Measurements from ENCODE around the gene STARD4.

Gene STARD4

DNA sequence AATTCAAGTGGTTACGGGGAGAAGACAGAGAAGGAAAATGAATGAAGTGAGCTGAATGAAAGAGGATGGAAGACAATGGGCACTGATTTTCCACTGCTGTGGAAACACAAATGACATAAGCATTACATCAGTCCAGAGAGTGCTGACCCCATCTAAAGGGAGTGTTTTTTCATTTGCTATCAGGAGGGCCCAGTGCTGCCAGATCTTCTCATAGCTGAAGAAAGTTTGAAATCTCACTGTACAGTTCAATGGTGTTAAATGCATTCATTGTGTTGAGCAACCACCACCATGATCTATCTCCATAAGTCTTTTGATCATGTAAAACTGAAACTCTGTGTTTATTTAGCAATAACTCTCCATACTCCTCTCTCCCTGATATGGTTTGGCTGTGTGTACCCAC is 41.5 kb upstream of the STARD4 start:
- no peak for DNase-seq (ENCODE audit: low spot score)
- ChIA-PET CTCF (interaction anchor here (1.1 kb wide), 1 partner anchor 593 kb away, joined by 3 read pairs; no protein-coding TSS in a partner anchor), POLR2A (ENCODE audit: low non-redundant PET) (no interaction called here)

DNA sequence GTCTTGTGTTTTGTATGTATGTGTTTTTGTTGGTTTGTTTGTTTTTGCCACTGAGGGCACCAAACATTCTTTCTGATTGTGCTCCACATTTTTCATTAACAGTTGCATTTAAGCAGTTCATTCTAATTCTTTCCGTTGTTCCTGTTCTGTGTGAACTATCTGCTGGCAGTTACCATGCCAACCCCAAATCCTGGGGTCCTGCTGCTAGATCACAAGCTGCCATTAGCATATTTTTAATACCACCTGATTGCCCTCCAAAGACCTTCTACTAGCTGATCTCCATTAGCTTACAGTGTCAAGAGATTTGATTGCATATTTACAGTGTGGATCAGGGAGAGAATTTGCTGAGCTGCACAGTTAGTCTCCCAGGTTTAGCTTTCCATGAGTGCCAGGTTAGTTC is 40.6 kb upstream of the STARD4 start:
- DNase-seq (ENCODE audit: low spot score): no peak
- TF ChIP-seq, protein P1, sequence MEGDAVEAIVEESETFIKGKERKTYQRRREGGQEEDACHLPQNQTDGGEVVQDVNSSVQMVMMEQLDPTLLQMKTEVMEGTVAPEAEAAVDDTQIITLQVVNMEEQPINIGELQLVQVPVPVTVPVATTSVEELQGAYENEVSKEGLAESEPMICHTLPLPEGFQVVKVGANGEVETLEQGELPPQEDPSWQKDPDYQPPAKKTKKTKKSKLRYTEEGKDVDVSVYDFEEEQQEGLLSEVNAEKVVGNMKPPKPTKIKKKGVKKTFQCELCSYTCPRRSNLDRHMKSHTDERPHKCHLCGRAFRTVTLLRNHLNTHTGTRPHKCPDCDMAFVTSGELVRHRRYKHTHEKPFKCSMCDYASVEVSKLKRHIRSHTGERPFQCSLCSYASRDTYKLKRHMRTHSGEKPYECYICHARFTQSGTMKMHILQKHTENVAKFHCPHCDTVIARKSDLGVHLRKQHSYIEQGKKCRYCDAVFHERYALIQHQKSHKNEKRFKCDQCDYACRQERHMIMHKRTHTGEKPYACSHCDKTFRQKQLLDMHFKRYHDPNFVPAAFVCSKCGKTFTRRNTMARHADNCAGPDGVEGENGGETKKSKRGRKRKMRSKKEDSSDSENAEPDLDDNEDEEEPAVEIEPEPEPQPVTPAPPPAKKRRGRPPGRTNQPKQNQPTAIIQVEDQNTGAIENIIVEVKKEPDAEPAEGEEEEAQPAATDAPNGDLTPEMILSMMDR (conservative IDR thresholded peaks at IDR 0.05; ENCODE audit: low read depth): no peak
- ChIA-PET POLR2A (ENCODE audit: low non-redundant PET) (no interaction called here), CTCF (interaction anchor here (0.6 to 1.1 kb wide), 3 partner anchors 145 to 594 kb away, joined by 3 read pairs; no protein-coding TSS in a partner anchor)
- no peak overlapping the region for H3K27ac ChIP-seq

More for the DNA sequence above, 41.5 kb upstream of the STARD4 start:
- TF ChIP-seq, protein P1 (conservative IDR thresholded peaks at IDR 0.05; ENCODE audit: low read depth): no peak
- H3K27ac ChIP-seq: no peak overlapping the region

DNA sequence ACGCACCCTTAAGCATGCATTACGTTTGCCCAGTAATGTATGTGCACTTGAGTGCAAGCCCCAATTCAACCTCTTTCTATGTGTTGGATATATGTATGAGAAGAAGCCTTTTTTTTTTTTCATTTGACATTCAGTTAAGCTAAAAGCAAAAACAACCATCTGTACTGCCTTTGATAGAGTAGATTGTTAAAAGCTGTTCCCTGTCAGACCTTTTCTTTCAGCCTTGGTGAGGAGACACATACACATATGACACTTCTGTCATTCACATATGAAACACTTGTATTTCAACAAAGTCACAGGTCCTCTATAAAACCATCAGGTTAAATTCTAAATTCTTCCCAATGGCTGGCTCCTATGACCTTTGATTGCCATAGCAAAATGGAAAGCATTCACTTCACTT is 40.2 kb upstream of the STARD4 start:
- TF ChIP-seq, protein P1 (conservative IDR thresholded peaks at IDR 0.05; ENCODE audit: low read depth): no peak
- CTCF ChIA-PET: interaction anchor here (0.6 to 0.8 kb wide), 2 partner anchors 391 to 594 kb away, joined by 3 read pairs; no protein-coding TSS in a partner anchor
- POLR2A ChIA-PET (ENCODE audit: low non-redundant PET): no interaction called here
- DNase-seq (ENCODE audit: low spot score): no peak
- H3K27ac ChIP-seq: no peak overlapping the region

DNA sequence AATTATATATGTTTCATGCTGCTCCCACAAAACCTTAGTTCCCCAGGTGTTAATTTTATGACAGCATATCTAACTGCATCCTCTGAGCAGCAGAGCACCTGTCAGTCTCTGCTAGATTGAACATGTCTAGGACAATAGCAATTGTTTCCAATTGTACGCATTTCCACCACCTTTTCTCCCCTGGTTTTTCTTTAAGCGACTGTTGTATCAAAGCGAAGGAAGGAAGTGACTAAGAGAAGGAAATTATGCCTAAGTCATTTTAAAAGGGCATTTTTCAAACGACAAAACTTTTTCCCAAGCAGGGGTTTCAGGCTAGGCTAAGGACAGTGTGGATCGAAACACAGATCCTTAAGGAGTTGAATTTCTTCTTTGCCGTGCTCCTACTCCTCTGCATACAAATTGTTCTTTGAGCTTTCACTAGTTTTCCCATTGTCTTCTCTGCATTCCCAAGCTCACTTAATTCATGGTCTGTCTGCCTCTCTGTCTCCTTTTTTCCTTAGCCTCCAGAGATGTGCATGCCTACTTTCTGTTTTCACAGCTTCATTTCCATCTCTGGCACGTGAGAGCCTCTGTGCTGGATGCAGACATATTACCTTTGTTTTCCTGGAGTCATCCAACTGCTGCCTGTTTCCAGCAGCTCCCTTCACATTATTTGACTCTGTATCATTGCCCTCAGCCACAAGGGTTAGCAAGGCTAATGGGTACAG is 39.4 kb upstream of the STARD4 start:
- no peak for DNase-seq (ENCODE audit: low spot score)
- CTCF ChIA-PET: interaction anchor here (0.8 kb wide), 1 partner anchor 595 kb away, joined by 3 read pairs; no protein-coding TSS in a partner anchor
- POLR2A ChIA-PET (ENCODE audit: low non-redundant PET): no interaction called here
- H3K27ac ChIP-seq: no peak overlapping the region
- TF ChIP-seq, protein P1 (conservative IDR thresholded peaks at IDR 0.05; ENCODE audit: low read depth): no peak

DNA sequence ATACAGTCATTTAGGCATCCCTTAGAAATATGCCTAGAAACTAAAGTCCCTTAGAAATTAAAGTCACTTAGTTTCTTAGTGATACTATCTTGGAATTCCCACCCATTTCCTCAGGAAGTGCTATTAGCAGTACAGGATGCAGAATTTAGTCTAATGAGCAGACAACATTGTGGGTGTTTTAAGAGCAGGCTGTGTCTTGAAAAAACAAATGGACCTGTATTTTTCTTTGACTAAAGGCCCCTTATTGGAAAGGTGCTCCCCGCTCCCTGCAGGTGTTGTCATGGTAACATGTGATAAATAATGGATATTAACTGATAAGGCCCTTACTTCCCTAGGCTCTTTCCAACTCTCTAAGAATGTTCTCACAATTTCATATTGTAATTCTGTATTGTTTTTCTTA is 38.8 kb upstream of the STARD4 start:
- no peak overlapping the region for H3K27ac ChIP-seq
- POLR2A ChIA-PET (ENCODE audit: low non-redundant PET): no interaction called here
- CTCF ChIA-PET: interaction anchor here (0.5 to 1.8 kb wide), 23 partner anchors 9 to 1003 kb away, joined by 3 to 27 read pairs (median 4); partner anchors contain the start of gene NREP

DNA sequence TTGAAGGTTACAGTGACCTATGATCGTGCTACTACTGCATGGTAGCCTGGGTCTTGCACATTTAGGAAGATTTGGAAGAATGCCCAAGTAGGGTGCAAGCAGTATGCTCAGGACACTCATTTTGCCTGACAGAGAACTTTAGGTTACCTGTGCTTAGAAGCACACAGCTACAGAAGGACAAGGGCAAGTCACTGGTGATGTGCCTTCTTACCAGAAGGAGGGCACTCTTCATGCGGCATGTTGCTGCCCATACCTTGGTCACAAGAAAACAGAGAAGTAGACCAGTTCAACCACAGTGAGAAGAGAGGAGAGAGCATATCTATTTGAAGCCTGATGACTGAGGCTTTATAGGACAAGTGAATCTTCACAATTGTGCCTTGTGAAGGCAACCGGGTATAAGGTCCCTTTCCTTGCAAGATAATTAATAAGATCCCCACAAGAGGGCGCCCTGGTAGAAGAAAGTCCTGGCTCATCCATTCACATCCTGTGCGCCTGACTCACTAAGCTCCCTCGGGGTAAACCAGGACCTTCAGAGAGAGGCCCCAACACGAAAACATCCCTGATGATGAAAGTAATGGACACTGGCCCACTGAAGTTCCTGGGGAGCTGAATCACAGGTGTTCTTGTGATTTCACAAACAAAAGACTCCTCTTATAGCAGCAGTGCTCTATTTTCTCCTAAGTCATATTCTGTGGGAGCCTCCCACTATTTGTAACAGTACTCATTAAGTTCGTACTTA is 38.1 kb upstream of the STARD4 start:
- H3K27ac ChIP-seq: no peak overlapping the region
- DNase-seq (ENCODE audit: low spot score): peak; percentile 100
- TF ChIP-seq, protein P1 (conservative IDR thresholded peaks at IDR 0.05; ENCODE audit: low read depth): peak; percentile 83
- CTCF ChIA-PET: interaction anchor here (0.5 to 1.8 kb wide), 24 partner anchors 10 to 1004 kb away, joined by 3 to 27 read pairs (median 4); partner anchors contain the start of gene NREP
- POLR2A ChIA-PET (ENCODE audit: low non-redundant PET): no interaction called here

More for the DNA sequence above, 38.8 kb upstream of the STARD4 start:
- TF ChIP-seq, protein P1 (conservative IDR thresholded peaks at IDR 0.05; ENCODE audit: low read depth): no peak
- DNase-seq (ENCODE audit: low spot score): no peak
